ENCODE results near the gene FARS2. TPM values are rescaled to one million over a fixed set of nuclear protein-coding genes. Genes with fewer than 3 reads are reported as not detected.

The FARS2 gene
- total RNA-seq, 1 donor from 2014 or later = 23.3 TPM

DNA sequence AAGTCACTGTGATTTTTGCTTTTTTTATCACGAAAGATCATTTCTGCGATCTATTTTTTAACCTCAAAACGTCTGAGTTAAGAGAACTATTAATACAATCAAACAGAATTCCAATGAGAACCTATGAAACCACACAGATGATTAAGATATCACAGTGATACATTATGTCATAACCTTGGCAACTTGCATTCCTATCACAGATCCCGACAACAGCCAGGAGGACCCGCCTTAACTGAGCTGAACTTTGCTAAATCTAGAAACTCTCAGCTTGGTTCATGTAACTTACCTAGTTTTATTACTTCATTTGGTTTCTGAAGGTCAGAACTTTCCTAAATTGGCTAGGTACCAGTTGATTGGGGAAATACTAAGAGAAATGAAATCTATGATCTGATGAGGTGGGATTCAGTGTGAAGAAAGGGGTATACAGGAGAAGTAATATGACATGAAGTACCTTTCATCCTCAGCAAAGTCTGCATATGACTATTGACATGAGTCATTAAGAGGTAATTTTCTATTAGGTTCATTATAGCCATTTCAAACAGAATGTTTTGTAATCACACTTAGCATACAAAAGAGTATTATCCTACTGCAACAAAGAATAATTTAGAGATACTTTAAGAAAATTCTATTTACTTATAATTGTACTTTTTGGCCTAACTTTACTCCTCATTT lies 11.7 kb upstream of the FARS2 start:
- Mint-ChIP-seq H3K36me3 (ENCODE audit: low read depth) (peaks cover 14% of the 10 kb centered on the region), H3K4me1 (no peaks in the 10 kb centered on the region), H3K27me3 (ENCODE audit: low read depth) (no peaks in the 10 kb centered on the region), H3K9me3 (peaks cover 5% of the 10 kb centered on the region), H3K27ac (ENCODE audit: unreplicated experiment) (no peak overlapping the region), H3K4me3 (no peak overlapping the region)
- no peak for DNase-seq (ENCODE audit: low read depth, low spot score)
- TF ChIP-seq, protein P1, sequence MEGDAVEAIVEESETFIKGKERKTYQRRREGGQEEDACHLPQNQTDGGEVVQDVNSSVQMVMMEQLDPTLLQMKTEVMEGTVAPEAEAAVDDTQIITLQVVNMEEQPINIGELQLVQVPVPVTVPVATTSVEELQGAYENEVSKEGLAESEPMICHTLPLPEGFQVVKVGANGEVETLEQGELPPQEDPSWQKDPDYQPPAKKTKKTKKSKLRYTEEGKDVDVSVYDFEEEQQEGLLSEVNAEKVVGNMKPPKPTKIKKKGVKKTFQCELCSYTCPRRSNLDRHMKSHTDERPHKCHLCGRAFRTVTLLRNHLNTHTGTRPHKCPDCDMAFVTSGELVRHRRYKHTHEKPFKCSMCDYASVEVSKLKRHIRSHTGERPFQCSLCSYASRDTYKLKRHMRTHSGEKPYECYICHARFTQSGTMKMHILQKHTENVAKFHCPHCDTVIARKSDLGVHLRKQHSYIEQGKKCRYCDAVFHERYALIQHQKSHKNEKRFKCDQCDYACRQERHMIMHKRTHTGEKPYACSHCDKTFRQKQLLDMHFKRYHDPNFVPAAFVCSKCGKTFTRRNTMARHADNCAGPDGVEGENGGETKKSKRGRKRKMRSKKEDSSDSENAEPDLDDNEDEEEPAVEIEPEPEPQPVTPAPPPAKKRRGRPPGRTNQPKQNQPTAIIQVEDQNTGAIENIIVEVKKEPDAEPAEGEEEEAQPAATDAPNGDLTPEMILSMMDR (conservative IDR thresholded peaks at IDR 0.05) = no peak

DNA sequence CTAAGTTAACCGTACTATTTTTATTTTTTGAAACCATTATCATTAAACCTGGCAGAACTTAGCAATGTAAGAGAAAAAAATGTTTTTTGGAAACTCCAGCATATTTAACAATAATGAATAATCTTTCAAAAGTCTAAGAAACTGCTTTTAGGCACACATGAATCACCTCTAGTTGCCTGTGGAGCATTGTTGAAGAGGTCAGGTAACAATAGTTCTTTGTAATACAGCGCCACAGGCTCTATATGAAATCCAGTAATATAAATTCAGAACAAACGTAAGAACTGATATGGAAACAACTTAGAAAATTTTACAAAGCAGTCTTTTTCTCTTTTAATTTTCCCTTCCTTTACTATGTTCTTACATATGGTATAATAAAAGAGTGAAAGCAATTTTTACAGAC lies 10.9 kb upstream of the FARS2 start:
- no peaks in the 10 kb centered on the region for H3K4me1 Mint-ChIP-seq
- no peak for DNase-seq (ENCODE audit: low read depth, low spot score)
- peaks cover 19% of the 10 kb centered on the region for H3K36me3 Mint-ChIP-seq (ENCODE audit: low read depth)
- H3K27me3 Mint-ChIP-seq (ENCODE audit: low read depth) = no peaks in the 10 kb centered on the region
- H3K4me3 Mint-ChIP-seq = no peak overlapping the region
- no peak overlapping the region for H3K27ac Mint-ChIP-seq (ENCODE audit: unreplicated experiment)
- TF ChIP-seq, protein P1 (conservative IDR thresholded peaks at IDR 0.05) = no peak
- peaks cover 5% of the 10 kb centered on the region for H3K9me3 Mint-ChIP-seq

GRCh38 chr6:5250911-5251310 lies 10.4 kb upstream of the FARS2 start:
- H3K36me3 Mint-ChIP-seq (ENCODE audit: low read depth) = peaks cover 19% of the 10 kb centered on the region
- DNase-seq (ENCODE audit: low read depth, low spot score) = no peak
- H3K9me3 Mint-ChIP-seq = peaks cover 5% of the 10 kb centered on the region
- no peaks in the 10 kb centered on the region for H3K27me3 Mint-ChIP-seq (ENCODE audit: low read depth)
- no peak overlapping the region for H3K27ac Mint-ChIP-seq (ENCODE audit: unreplicated experiment)
- TF ChIP-seq, protein P1 (conservative IDR thresholded peaks at IDR 0.05) = no peak
- H3K4me3 Mint-ChIP-seq = no peak overlapping the region
- H3K4me1 Mint-ChIP-seq = no peaks in the 10 kb centered on the region

GRCh38 chr6:5256952-5257351 lies 4.4 kb upstream of the FARS2 start:
- DNase-seq (ENCODE audit: low read depth, low spot score) = no peak
- Mint-ChIP-seq H3K27me3 (ENCODE audit: low read depth) (no peaks in the 10 kb centered on the region), H3K27ac (ENCODE audit: unreplicated experiment) (no peak overlapping the region), H3K9me3 (no peaks in the 10 kb centered on the region), H3K4me1 (peaks cover 18% of the 10 kb centered on the region), H3K4me3 (peak overlapping the region; percentile 24), H3K36me3 (ENCODE audit: low read depth) (peaks cover 22% of the 10 kb centered on the region)
- TF ChIP-seq, protein P1 (conservative IDR thresholded peaks at IDR 0.05) = no peak

DNA sequence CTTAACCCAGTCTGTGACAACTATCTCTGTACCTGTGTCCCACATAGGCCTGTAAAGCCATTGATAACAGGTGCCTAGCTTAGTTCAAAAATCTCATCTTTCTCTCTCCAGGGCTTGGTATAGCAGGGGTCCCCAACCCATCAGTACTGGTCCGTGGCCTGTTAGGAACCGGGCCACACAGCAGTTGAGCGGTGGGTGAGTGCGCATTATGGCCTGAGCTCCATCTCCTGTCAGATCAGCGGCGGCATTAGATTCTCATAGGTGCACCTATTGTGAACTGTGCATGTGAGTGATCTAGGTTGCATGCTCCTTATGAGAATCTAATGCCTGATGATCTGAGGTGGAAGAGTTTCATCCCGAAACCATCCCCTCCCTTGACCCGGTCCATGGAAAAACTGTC lies 3.9 kb upstream of the FARS2 start:
- DNase-seq (ENCODE audit: low read depth, low spot score) = no peak
- no peaks in the 10 kb centered on the region for H3K9me3 Mint-ChIP-seq
- no peak overlapping the region for H3K27ac Mint-ChIP-seq (ENCODE audit: unreplicated experiment)
- TF ChIP-seq, protein P1 (conservative IDR thresholded peaks at IDR 0.05) = no peak
- no peaks in the 10 kb centered on the region for H3K27me3 Mint-ChIP-seq (ENCODE audit: low read depth)
- peaks cover 22% of the 10 kb centered on the region for H3K4me1 Mint-ChIP-seq
- peaks cover 20% of the 10 kb centered on the region for H3K36me3 Mint-ChIP-seq (ENCODE audit: low read depth)
- H3K4me3 Mint-ChIP-seq = peak overlapping the region; percentile 74

All from neural crest cell (in vitro differentiated cells).